Lower leg skin (tissue), 4 donors: ENCODE measurements around the gene API5. TPM values are rescaled to one million over a fixed set of nuclear protein-coding genes. Genes with fewer than 3 reads are reported as not detected.
"Not testable (repeated sequence)": the region's sequence is repeated elsewhere in the genome, so short reads cannot be mapped to it uniquely, and the experiment has no call there.

Source experiments
- DNase-seq, 2 donors: peaks; one replicate each; pipeline ENCODE4 v3.0.0-alpha.2; 2019; ENCODE audit warnings: low spot score in 2 of 2
- H3K4me3 ChIP-seq: fragments of 200-600 bp; sonication (generic); 2 replicates; pipeline ENCODE4 v1.5.1; 2017; ENCODE audit warnings: mild to moderate bottlenecking, low read depth; ENCODE audit not compliant: poor library complexity, severe bottlenecking
- POLR2A ChIP-seq, 2 donors: fragments of 450-650 bp; IDR thresholded peaks; one replicate each; pipeline ENCODE4 v1.6.1; 2016 to 2017; ENCODE audit warnings: antibody characterized with exemption in 2 of 2, mild to moderate bottlenecking in 1 of 2, moderate library complexity in 1 of 2
- WGBS, 2 donors: methylation state at CpG; one replicate each; pipeline ENCODE4 v1.1.5; 2018; 5-methylcytosine and 5-hydroxymethylcytosine counted together
- intact Hi-C: fragments of 100-400 bp; cut with DNase I; formaldehyde crosslinking; loops from one replicate; pipeline ENCODE4 v1.15.0; 2023; ENCODE audit warnings: low total_unique reads
- total RNA-seq, 4 donors: library from RNA; depleted of rRNA; stranded (reverse); fragments of >200 nt; gene quantifications; one replicate each; pipeline ENCODE4 v1.1.0, GENCODE V29; 2016
- TF ChIP-seq, protein P1 (sequence below), 3 donors: fragments of 450-650 bp; IDR thresholded peaks; one replicate each; pipeline ENCODE4 v1.5.1; 2016; ENCODE audit warnings: antibody characterized with exemption in 3 of 3, mild to moderate bottlenecking in 3 of 3, moderate library complexity in 2 of 3

The API5 gene
- total RNA-seq, 4 donors from 2014 or later, result 55.0 to 73.3 (median 64.7) TPM

DNA sequence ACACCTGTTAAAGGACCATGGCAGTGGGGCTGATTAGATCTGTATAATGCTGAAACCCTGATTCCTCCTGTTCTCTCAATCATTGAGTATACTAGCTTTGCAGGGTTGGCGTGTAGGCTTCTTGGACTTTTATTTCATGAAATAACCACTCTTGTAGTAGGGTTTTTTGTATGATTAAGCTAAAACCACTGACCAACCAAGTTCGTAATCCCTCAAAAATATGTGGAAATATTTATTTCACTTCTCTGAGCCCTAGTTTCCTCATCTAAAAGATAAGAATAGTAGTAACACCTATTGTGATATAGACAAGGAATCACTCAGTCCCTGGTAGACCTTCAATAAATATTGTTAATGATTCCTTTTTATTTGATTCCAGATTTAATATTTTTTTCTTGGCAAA, 4.2 kb downstream of the API5 start:
- DNase-seq, result no peak
- intact Hi-C loops, result loop anchor here (10.0 kb wide), 1 partner anchor 99 kb away; no protein-coding TSS in a partner anchor
- WGBS, 2 donors, result 83 to 94% methylated on average over 2 of the region's 2 CpGs
- TF ChIP-seq, protein P1, sequence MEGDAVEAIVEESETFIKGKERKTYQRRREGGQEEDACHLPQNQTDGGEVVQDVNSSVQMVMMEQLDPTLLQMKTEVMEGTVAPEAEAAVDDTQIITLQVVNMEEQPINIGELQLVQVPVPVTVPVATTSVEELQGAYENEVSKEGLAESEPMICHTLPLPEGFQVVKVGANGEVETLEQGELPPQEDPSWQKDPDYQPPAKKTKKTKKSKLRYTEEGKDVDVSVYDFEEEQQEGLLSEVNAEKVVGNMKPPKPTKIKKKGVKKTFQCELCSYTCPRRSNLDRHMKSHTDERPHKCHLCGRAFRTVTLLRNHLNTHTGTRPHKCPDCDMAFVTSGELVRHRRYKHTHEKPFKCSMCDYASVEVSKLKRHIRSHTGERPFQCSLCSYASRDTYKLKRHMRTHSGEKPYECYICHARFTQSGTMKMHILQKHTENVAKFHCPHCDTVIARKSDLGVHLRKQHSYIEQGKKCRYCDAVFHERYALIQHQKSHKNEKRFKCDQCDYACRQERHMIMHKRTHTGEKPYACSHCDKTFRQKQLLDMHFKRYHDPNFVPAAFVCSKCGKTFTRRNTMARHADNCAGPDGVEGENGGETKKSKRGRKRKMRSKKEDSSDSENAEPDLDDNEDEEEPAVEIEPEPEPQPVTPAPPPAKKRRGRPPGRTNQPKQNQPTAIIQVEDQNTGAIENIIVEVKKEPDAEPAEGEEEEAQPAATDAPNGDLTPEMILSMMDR (IDR thresholded peaks at IDR 0.05), result no peak
- TF ChIP-seq POLR2A (IDR thresholded peaks at IDR 0.05), result no peak
- no peak overlapping the region for H3K4me3 ChIP-seq

DNA sequence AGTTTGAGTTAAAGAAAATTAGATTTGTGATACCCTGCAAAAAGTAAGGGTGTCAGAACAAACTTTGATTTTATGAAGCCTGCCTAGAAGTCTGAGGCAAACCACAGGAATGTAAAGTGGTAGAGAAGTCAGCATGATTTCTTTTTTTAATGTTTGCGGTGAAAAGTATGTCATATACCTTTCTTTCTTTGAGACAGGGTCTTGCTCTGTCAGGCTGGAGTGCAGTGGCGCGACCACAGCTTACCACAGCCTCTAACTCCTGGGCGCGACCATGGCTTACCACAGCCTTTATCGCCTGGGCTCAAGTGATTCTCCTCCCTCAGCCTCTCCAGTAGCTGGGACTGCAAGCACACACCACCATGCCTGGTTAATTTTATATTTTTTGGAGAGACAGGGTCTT, 4.7 kb downstream of the API5 start:
- 84 to 87% methylated on average over 6 of the region's 6 CpGs for WGBS, 2 donors
- TF ChIP-seq, protein P1 (IDR thresholded peaks at IDR 0.05), result no peak
- no peak for TF ChIP-seq POLR2A (IDR thresholded peaks at IDR 0.05)
- no peak for DNase-seq
- H3K4me3 ChIP-seq, result no peak overlapping the region
- intact Hi-C loops, result loop anchor here (10.0 kb wide), 1 partner anchor 98 kb away; no protein-coding TSS in a partner anchor

DNA sequence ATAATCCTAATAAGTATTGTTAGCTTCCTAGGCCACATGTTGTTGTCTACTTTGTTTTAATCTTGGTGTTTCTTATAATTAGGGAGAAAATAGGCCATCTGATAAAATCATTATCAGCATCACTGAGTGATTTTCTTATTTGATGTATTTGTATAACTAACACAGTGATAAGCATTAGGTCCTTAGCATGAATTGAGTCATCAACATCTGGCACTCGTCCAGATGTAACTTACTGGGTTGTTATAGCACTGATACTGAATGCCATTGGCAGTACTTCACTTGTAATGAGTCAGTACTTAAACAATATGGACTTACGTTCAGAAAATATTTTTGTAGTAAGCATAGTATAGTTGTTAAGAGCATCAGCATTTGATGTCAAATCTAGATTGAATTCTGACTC, 16.2 kb downstream of the API5 start:
- no peak for DNase-seq
- WGBS, 2 donors, result 46 to 49% methylated on average over 2 of the region's 2 CpGs
- TF ChIP-seq, protein P1 (IDR thresholded peaks at IDR 0.05), result no peak
- TF ChIP-seq POLR2A (IDR thresholded peaks at IDR 0.05), result no peak
- intact Hi-C loops, result no loop called here
- H3K4me3 ChIP-seq, result no peak overlapping the region

DNA sequence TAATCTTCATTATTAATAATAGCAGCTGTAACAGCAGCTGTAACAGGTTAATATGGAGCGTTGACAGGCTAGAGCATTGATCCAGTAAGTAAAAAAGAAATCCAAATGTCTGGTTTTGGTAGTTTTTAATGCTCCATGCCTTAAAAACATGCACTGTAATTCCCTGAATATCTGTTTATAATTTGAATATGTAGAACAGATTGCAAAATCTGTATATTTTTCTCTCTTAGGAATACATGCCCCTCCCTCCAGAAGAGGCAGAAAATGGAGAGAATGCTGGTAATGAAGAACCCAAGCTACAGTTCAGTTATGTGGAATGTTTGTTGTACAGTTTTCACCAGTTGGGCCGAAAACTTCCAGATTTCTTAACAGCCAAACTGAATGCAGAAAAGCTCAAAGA, 16.7 kb downstream of the API5 start:
- 93 to 99% methylated on average over 2 of the region's 2 CpGs for WGBS, 2 donors
- no peak overlapping the region for H3K4me3 ChIP-seq
- intact Hi-C loops, result no loop called here
- DNase-seq, result no peak
- TF ChIP-seq, protein P1 (IDR thresholded peaks at IDR 0.05), result no peak
- no peak for TF ChIP-seq POLR2A (IDR thresholded peaks at IDR 0.05)

DNA sequence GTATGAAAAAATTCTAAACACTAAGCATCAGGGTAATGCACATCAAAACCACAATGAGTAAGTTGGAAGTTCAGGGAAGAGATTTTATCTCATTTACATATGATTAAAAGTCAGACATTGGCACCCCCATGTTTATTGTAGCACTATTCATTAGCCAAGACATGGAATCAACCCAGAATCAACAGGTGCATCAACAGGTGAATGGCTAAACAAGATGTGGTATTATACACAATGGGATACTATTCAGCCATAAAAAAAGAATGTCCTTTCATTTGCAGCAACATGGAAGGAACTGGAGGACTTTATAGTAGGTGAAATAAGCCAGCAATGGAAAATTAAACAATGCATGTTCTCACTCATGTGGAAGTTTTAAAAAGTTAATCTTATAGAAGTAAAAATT, 29.4 kb downstream of the API5 start:
- no peak overlapping the region for H3K4me3 ChIP-seq
- TF ChIP-seq, protein P1 (IDR thresholded peaks at IDR 0.05), result no peak
- no peak for TF ChIP-seq POLR2A (IDR thresholded peaks at IDR 0.05)
- no peak for DNase-seq
- intact Hi-C loops, result no loop called here

DNA sequence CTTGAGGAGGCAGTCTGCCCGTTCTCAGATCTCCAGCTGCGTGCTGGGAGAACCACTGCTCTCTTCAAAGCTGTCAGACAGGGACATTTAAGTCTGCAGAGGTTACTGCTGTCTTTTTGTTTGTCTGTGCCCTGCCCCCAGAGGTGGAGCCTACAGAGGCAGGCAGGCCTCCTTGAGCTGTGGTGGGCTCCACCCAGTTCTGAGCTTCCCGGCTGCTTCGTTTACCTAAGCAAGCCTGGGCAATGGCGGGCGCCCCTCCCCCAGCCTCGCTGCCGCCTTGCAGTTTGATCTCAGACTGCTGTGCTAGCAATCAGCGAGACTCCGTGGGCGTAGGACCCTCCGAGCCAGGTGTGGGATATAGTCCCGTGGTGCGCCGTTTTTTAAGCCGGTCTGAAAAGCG, 39.6 kb downstream of the API5 start:
- intact Hi-C loops, H3K4me3 ChIP-seq, DNase-seq: not testable (repeated sequence)
- WGBS, 2 donors, result no CpG with 5 or more reads among the region's 17 CpGs
